HUES6 (cell line): ENCODE results near the gene CETP.
A peak's percentile ranks its signal among the peaks of the same experiment; 100 is the strongest.
"Not testable (repeated sequence)": the region's sequence is repeated elsewhere in the genome, so short reads cannot be mapped to it uniquely, and the experiment has no call there.

Experiments used
- H3K27ac ChIP-seq: 2 replicates; pipeline ENCODE4 v1.7.0; 2013; ENCODE audit warnings: low read depth, mild to moderate bottlenecking, low read length, inconsistent platforms
- H3K27me3 ChIP-seq: 2 replicates; pipeline ENCODE4 v1.6.1; 2013; ENCODE audit warnings: low read length; ENCODE audit not compliant: control insufficient read depth, insufficient read depth
- H3K36me3 ChIP-seq: 2 replicates; pipeline ENCODE4 v1.6.1; 2013; ENCODE audit warnings: low read length; ENCODE audit not compliant: control insufficient read depth, insufficient read depth
- H3K4me1 ChIP-seq: 2 replicates; pipeline ENCODE4 v1.6.1; 2013; ENCODE audit warnings: low read length; ENCODE audit not compliant: control insufficient read depth, insufficient read depth
- H3K4me3 ChIP-seq: 2 replicates; pipeline ENCODE4 v1.5.1; 2013; ENCODE audit warnings: low read depth, low read length
- H3K9ac ChIP-seq: one replicate; pipeline ENCODE4 v1.6.1; 2013; ENCODE audit warnings: mild to moderate bottlenecking, low read length
- H3K9me3 ChIP-seq: 2 replicates; pipeline ENCODE4 v1.6.1; 2013; ENCODE audit warnings: low read depth, low read length; ENCODE audit not compliant: control insufficient read depth, insufficient read depth

The CETP gene

DNA sequence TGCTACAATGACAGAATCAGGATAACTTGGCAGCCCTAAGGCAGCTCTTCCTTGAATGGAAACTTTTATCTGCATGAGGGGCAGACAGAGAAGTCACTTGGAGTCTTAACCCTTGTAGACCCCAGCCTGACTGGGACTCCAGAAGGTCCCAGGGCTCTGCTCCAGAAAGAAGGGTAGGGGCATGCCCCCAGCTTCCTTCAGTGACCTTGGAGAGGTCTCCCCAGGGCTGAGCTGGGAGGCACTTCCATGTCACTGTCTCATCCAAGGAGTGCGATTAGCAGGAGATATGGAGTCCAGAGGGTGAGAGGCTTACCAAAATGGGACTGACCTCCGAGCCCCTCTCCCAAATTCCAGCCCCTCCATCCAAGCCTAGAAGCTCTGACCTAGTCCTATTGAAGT is 24.2 kb downstream of the CETP start:
- Histone ChIP-seq H3K9me3 (no peaks in the 10 kb centered on the region), H3K4me3 (no peak overlapping the region), H3K36me3 (no peaks in the 10 kb centered on the region), H3K27ac (no peak overlapping the region), H3K4me1 (peaks cover 16% of the 10 kb centered on the region; the same call in 1 of the 2 replicates), H3K9ac (no peak overlapping the region), H3K27me3 (peaks cover 37% of the 10 kb centered on the region)

DNA sequence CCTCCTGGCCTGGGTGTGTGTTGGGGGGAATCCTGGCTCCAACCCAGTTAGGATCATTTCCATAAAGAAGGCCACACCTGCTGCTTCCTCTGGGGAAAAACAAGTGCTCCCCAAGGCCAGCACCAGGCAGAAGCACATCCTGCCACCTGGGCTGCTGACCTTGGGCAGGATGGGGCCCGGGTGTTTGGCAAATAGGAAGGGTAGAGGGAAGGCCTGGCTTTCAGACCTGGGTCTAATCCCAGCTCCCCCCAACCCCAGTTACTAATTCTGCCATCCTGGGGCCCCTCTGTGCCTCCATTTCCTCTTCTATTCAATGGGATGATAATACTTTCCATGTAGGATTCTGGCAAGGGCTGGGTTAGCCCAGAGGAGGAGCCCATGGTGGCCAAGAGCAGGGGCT is 24.6 kb downstream of the CETP start:
- Histone ChIP-seq H3K4me1 (peaks cover 16% of the 10 kb centered on the region; the same call in 1 of the 2 replicates), H3K4me3 (no peak overlapping the region)

DNA sequence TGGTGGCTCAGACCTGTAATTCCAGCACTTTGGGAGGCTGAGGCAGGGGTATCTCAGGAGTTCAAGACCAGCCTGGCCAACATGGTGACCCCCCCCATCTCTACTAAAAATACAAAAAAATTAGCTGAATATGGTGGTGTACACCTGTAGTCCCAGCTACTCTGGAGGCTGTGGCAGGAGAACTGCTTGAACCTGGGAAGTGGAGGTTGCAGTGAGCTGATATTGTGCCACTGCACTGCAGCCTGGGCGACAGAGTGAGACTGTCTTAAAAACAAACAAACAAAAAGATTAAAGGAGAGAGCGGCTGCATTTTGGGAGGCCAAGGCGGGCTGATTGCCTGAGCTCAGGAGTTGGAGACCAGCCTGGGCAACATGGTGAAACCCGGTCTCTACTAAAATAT is 25.2 kb downstream of the CETP start:
- not testable (repeated sequence) for H3K27ac ChIP-seq, H3K9ac ChIP-seq, H3K36me3 ChIP-seq, H3K4me3 ChIP-seq, H3K9me3 ChIP-seq
- peaks cover 43% of the 10 kb centered on the region for H3K27me3 ChIP-seq
- peaks cover 20% of the 10 kb centered on the region for H3K4me1 ChIP-seq

More for the DNA sequence above, 24.6 kb downstream of the CETP start:
- Histone ChIP-seq H3K9me3 (no peaks in the 10 kb centered on the region), H3K27me3 (peaks cover 40% of the 10 kb centered on the region), H3K9ac (no peak overlapping the region), H3K27ac (no peak overlapping the region), H3K36me3 (no peaks in the 10 kb centered on the region)

DNA sequence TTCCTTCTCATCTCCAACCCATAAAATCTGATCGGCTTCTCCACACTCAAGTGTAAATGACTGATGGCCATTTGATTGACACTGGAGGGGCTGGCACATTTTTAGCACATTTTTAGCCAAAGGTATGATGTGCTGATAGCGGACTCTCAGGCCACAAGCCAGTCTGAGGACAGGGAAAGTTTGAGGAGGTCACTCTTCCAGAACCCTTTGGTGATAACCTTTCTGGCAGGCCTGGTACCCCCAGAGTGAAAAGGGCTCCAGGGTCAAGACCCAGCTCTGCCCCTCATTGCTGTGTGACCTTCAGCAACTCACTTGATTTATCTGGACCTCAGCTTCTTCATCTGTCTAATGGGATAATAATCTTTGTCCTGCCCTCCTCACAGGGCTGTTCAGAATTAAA is 25.9 kb downstream of the CETP start:
- H3K4me3 ChIP-seq, result no peak overlapping the region
- peaks cover 43% of the 10 kb centered on the region for H3K27me3 ChIP-seq
- H3K27ac ChIP-seq, result no peak overlapping the region
- H3K9ac ChIP-seq, result no peak overlapping the region
- H3K4me1 ChIP-seq, result peaks cover 23% of the 10 kb centered on the region
- no peaks in the 10 kb centered on the region for H3K36me3 ChIP-seq
- H3K9me3 ChIP-seq, result no peaks in the 10 kb centered on the region

DNA sequence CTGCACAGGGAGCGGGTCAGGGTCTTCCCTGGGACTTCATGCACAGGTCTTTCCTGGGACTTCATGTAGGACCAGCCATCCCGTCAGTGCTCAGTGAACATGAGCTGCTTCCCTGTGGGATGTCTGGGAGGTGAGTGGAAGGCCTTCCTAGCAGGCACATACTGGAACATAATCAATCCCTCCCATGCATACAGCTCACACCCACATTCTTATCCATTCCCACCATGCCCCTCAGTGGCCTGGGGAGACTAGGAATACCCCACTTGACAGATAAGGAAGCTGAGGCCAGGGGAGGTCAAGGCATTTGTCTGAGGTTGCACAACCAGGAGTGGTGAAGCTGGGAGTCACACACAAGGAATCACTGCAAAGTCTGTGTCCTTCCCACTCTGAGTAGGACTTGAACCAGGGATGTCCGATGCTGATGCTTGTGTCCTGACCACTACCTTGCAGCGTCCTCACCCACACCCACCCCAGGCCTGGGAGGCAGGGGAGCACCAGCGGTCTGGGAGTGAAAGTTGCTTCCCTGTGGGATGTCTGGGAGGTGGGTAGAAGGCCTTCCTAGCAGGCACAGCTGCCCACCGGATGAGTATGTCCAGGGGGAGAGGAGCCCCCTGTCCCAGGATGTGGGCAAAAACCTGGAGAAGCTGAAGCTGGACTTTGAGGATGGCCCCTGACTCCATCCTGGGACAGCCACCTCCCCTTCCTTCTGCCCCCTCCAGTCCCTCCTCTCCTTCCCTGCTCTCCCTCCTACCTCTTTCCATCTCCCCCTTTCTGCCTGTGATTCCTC is 26.6 kb downstream of the CETP start:
- Histone ChIP-seq H3K4me1 (peaks cover 23% of the 10 kb centered on the region), H3K27me3 (peaks cover 43% of the 10 kb centered on the region), H3K4me3 (peak overlapping the region; percentile 78), H3K9ac (no peak overlapping the region), H3K27ac (no peak overlapping the region), H3K36me3 (no peaks in the 10 kb centered on the region), H3K9me3 (no peaks in the 10 kb centered on the region)

DNA sequence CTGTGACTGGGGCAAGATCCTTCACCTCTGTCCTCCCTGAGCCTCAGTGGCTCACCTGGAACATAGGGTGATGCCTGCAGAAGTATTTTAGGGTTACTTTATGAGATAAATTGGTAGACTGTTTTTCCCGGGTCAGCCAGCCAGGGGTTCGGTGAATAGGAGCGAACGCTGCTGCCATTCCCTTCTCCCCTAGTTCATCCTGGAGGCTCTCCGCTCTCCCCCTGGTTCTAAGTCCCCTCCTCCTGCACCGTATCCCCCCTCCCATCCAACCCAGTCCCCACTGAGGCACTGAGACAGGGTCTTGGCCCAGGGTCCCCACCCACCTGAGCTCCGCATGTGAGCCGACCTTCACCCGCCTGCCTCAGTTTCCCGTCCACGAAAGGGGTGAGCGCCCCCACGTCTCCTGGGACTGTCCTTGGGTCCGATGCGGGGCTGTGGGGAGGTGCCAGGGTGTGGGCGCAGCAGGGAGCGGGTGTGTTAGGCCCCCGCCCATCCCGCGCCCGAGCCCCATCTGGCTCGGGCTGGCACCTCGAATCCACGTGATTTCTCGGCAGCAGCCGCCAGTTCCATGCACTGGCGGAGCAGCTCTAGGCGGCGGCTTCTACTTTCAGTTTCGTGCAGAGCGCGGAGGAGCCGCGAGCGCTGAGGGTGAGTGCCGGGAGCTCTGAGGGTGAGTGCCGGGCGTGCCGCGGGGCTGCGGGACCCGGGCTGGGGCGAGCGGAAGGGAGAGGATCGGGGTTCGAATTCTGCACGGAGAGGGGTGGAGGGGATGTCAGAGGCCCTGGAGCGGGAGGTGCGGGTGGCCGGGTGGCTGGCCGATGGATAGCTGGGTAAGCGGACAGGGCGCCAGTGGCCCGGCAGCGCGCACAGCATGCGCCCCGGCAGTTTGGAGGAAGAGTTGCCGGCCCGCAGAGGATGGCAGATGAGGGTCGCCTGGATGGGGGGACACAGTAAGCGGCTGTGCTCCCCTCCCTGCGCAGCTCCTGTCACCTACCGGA is 27.5 kb downstream of the CETP start, which contains the start of gene NLRC5:
TSS of gene NLRC5 (plus strand) at position 610 of the 998 bp plus-strand sequence. CDS start 31,156 bp downstream, outside the sequence.
- peak within 1 kb of the TSS; percentile 78 for H3K4me3 ChIP-seq

DNA sequence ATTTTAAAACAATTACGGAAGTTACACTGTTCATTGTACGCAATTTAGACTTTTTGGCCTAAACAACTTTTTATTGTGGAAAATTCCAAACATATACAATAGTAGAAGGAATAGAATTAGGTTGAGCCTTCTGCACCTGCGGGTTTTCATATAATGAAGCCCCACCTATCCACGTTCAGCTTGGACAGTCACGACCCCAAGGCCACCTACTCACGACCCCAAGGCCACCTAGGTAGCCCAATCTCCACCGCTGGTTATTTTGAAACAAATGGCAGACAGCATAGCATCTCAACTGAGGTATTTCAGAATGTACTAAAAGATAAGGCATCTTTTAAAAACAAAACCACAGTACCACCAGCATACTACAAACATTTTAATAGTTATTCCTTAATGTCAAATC is 28.2 kb downstream of the CETP start:
- Histone ChIP-seq H3K27ac (no peak overlapping the region), H3K4me1 (peaks cover 19% of the 10 kb centered on the region), H3K9ac (peak overlapping the region; percentile 56)

More for the DNA sequence above, 27.5 kb downstream of the CETP start, which contains the start of gene NLRC5:
- Histone ChIP-seq H3K4me1 (peaks cover 20% of the 10 kb centered on the region), H3K27ac (no peak within 1 kb of the TSS), H3K9ac (peak within 1 kb of the TSS; percentile 56), H3K36me3 (no peaks in the 10 kb centered on the region), H3K27me3 (peaks cover 43% of the 10 kb centered on the region), H3K9me3 (no peaks in the 10 kb centered on the region)

DNA sequence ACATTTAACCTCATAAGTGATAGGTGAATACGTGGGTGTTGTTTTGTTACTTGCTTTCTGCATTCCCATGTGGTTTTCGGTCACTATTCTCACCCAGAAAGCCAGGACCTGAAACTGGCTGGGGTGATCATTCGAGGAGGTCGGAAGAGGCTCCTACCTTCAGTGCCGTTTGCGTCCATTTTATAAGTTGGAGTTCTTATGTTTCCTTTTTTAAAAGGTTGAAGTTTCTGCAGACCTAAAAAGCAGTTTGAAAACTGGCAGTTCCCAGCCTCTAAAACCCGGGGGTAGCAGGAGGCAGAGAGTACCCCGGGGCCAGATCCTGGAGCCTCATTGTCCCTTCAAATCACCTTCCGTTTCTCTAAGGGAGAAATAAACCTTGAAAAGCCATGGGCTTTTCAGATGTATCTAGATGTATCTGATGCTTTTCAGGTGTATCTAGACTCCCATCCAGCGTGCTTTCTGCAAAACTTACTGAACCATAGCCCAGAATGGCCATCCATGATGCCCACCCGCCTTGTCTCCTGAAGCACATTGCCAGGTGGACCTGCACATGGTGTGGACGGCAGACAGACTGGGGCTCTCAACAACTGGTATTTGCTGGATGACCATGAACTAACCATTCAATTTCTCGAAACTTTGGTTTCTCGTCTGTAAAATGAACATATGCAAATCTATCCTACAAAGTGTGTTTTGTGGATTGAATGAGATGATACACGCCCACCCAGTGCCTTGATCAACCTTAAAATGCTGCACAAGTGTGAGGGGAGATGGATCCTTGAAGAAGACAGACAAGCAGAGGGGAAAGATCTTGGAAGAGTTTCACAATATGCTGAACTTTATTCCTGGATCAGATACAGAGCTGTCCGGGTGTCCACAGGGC is 28.9 kb downstream of the CETP start:
- Histone ChIP-seq H3K4me1 (peaks cover 14% of the 10 kb centered on the region), H3K9me3 (no peaks in the 10 kb centered on the region), H3K9ac (no peak overlapping the region), H3K4me3 (no peak overlapping the region), H3K36me3 (no peaks in the 10 kb centered on the region), H3K27me3 (peaks cover 43% of the 10 kb centered on the region), H3K27ac (no peak overlapping the region)

More for the DNA sequence above, 28.2 kb downstream of the CETP start:
- H3K4me3 ChIP-seq, result peak overlapping the region; percentile 78
- peaks cover 43% of the 10 kb centered on the region for H3K27me3 ChIP-seq
- H3K9me3 ChIP-seq, result no peaks in the 10 kb centered on the region
- H3K36me3 ChIP-seq, result no peaks in the 10 kb centered on the region

DNA sequence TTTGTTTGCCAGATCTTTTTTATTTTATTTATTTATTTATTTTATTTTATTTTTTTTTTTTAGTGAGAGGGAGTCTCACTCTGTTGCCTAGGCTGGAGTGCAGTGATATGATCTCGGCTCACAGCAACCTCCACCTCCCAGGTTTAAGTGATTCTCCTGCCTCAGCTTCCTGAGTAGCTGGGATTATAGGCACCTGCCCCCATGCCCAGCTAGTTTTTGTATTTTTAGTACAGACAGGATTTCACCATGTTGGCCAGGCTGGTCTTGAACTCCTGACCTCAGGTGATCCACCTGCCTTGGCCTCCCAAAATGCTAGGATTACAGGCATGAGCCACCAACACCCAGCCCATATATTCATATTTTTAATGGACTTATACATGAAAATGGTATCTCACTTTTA is 30.7 kb downstream of the CETP start:
- not testable (repeated sequence) for H3K27ac ChIP-seq, H3K9ac ChIP-seq, H3K4me3 ChIP-seq, H3K9me3 ChIP-seq, H3K36me3 ChIP-seq
- Histone ChIP-seq H3K4me1 (peaks cover 14% of the 10 kb centered on the region), H3K27me3 (peaks cover 41% of the 10 kb centered on the region)

DNA sequence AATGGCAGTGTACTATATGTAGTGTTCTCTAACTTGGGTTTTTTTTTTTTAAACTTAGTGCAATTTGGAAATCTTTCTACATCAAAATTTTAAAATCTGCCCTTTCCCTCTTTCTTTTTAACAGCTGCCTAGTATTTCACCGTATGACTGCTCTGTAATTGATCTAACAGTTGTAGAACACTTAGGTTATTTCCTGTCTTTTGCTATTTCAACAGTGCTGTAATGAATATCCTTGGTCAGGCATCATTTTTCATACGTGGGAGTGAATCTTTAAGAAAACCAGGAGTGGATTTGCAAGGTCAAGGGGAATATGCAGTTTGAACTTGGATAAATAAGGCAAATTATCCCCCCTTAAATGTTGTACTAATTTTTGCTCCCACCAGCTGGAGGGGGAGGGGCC is 31.5 kb downstream of the CETP start:
- no peak overlapping the region for H3K9ac ChIP-seq
- H3K27ac ChIP-seq, result no peak overlapping the region
- H3K36me3 ChIP-seq, result no peaks in the 10 kb centered on the region
- no peaks in the 10 kb centered on the region for H3K9me3 ChIP-seq
- no peak overlapping the region for H3K4me3 ChIP-seq
- peaks cover 33% of the 10 kb centered on the region for H3K27me3 ChIP-seq
- H3K4me1 ChIP-seq, result peaks cover 14% of the 10 kb centered on the region
